H1 (cell line): ENCODE data around the gene AP2B1. TPM values are rescaled to one million over a fixed set of nuclear protein-coding genes. Genes with fewer than 3 reads are reported as not detected.

Experiments
- GTF2F1 ChIP-seq: IDR thresholded peaks from 2 replicates; pipeline ENCODE4 v1.6.1; 2012; ENCODE audit warnings: low read depth, low read length, improper control_type of control experiment, borderline replicate concordance
- HDAC6 ChIP-seq: IDR thresholded peaks from one replicate; pipeline ENCODE4 v1.7.1; 2012; ENCODE audit warnings: low read depth, mild to moderate bottlenecking, inconsistent platforms, low read length, moderate library complexity
- POU5F1 ChIP-seq: IDR thresholded peaks from 2 replicates; pipeline ENCODE4 v1.6.1; 2011; ENCODE audit warnings: low read depth, mild to moderate bottlenecking, low read length, moderate library complexity
- polyA plus RNA-seq, 7 experiments: library from polyadenylated mRNA; depleted of rRNA in 3 of 7; stranded (reverse) in 5 of 7; unstranded in 2 of 7; fragments of >200 nt in 5 of 7; fragments of 200-250 nt in 2 of 7; gene quantifications; 1 replicate in 5 of 7; 2 replicates in 1 of 7; 4 replicates in 1 of 7; pipeline versions ENCODE4 v1.2.1 to v1.2.3, GENCODE V29; 2011 to 2013; ENCODE audit warnings: missing spikeins in 2 of 7, mixed read lengths in 2 of 7
- total RNA-seq: library from RNA; stranded (reverse); fragmentation: NEBNext Ultra II Directional; extraction: Animal tissue kit (Norgen Biotek cat#: 25700); gene quantifications from 2 replicates; pipeline ENCODE4 v1.2.1, GENCODE V29; 2021
- TF ChIP-seq, protein P1 (sequence below): IDR thresholded peaks from 2 replicates; pipeline ENCODE4 v1.6.1; 2011; ENCODE audit warnings: low read length, improper control_type of control experiment

Gene AP2B1
- total and polyA plus RNA-seq, 2 of the 8 experiments (the other 6 are each of a cell fraction or from before 2014, with no cell fraction given): 95.5 to 199 TPM

DNA sequence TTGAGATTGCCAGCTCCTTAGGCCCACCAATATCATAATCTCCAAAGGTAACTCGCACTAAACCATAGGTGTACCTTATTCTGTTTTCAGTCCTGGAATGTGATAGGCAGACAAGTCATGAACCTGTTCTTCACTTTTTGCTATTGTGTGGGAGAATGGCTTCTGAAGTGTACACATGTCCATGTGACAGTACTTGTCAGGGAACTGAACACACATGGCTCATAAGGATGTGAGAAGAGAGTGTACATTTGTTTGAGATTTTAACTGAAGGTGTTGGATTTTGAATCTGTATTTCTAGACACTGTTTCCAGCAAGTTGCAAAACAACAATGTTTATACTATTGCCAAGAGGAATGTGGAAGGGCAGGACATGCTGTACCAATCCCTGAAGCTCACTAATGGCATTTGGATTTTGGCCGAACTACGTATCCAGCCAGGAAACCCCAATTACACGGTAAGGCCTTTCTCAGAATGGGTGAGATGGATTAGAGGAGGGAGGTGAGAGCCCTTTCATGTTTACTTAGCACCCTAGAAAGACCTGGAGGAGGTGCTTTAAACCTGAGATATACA, 129.9 kb downstream of the AP2B1 start (continued):
- TF ChIP-seq HDAC6: no peak
- TF ChIP-seq GTF2F1: no peak
- TF ChIP-seq, protein P1, sequence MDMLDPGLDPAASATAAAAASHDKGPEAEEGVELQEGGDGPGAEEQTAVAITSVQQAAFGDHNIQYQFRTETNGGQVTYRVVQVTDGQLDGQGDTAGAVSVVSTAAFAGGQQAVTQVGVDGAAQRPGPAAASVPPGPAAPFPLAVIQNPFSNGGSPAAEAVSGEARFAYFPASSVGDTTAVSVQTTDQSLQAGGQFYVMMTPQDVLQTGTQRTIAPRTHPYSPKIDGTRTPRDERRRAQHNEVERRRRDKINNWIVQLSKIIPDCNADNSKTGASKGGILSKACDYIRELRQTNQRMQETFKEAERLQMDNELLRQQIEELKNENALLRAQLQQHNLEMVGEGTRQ: no peak
- TF ChIP-seq POU5F1: no peak
